Liver (tissue), 9 donors: ENCODE results near the gene AOPEP. TPM values are rescaled to one million over a fixed set of nuclear protein-coding genes. Genes with fewer than 3 reads are reported as not detected.

Source experiments
- DNase-seq: peaks from one replicate; pipeline ENCODE4 v3.0.0-alpha.2; 2017; ENCODE audit warnings: low spot score
- H3K27ac ChIP-seq, 2 donors: one replicate each; pipeline ENCODE4 v1.7.0; 2013; ENCODE audit warnings: inconsistent platforms in 2 of 2, low read length in 2 of 2, control low read depth in 1 of 2, low read depth in 1 of 2, mild to moderate bottlenecking in 1 of 2
- H3K27me3 ChIP-seq, 4 donors: one replicate each; pipeline versions ENCODE4 v1.6.1 to v1.7.0; 2013; ENCODE audit warnings: low read length in 3 of 4, inconsistent platforms in 1 of 4, mild to moderate bottlenecking in 1 of 4, moderate library complexity in 1 of 4; ENCODE audit not compliant: control insufficient read depth in 4 of 4, insufficient read depth in 4 of 4
- H3K36me3 ChIP-seq, 4 donors: one replicate each; pipeline versions ENCODE4 v1.6.1 to v1.7.0; 2013; ENCODE audit warnings: low read length in 3 of 4, mild to moderate bottlenecking in 3 of 4, low read depth in 1 of 4, moderate library complexity in 1 of 4; ENCODE audit not compliant: control insufficient read depth in 4 of 4, insufficient read depth in 3 of 4
- H3K4me1 ChIP-seq, 4 donors: one replicate each; pipeline versions ENCODE4 v1.6.1 to v1.7.0; 2013; ENCODE audit warnings: low read length in 3 of 4, mild to moderate bottlenecking in 3 of 4, moderate library complexity in 1 of 4; ENCODE audit not compliant: control insufficient read depth in 4 of 4, insufficient read depth in 4 of 4
- H3K4me3 ChIP-seq, 3 donors: one replicate each; pipeline versions ENCODE4 v1.6.1 to v1.7.0; 2013; ENCODE audit warnings: low read length in 3 of 3, control low read depth in 1 of 3, low read depth in 1 of 3, mild to moderate bottlenecking in 1 of 3
- H3K9ac ChIP-seq, 2 donors: one replicate each; pipeline ENCODE4 v1.7.0; 2013; ENCODE audit warnings: low read length in 2 of 2, mild to moderate bottlenecking in 2 of 2, moderate library complexity in 2 of 2, control low read depth in 1 of 2, low read depth in 1 of 2
- H3K9me3 ChIP-seq, 4 donors: one replicate each; pipeline versions ENCODE4 v1.6.1 to v1.7.0; 2013; ENCODE audit warnings: low read length in 3 of 4; ENCODE audit not compliant: control insufficient read depth in 4 of 4
- ATF3 ChIP-seq: IDR thresholded peaks from 2 replicates; pipeline ENCODE4 v1.6.1; 2016; ENCODE audit warnings: antibody characterized with exemption
- CTCF ChIP-seq: fragments of 150-350 bp; IDR thresholded peaks from 2 replicates; pipeline ENCODE4 v1.5.1; 2017; ENCODE audit warnings: improper control_type of control experiment, low read depth, low read length; ENCODE audit not compliant: missing input control
- EGR1 ChIP-seq, 2 donors: IDR thresholded peaks; 2 replicates each; pipeline ENCODE4 v1.6.1; 2016 to 2018; ENCODE audit warnings: antibody characterized with exemption in 2 of 2, low read depth in 2 of 2
- FOXA1 ChIP-seq: IDR thresholded peaks from 2 replicates; pipeline ENCODE4 v1.6.1; 2016; ENCODE audit warnings: antibody characterized with exemption
- FOXA2 ChIP-seq: IDR thresholded peaks from 2 replicates; pipeline ENCODE4 v1.6.1; 2016; ENCODE audit warnings: antibody characterized with exemption
- GABPA ChIP-seq, 2 donors: IDR thresholded peaks in 1 of 2; conservative IDR thresholded peaks in 1 of 2; 2 replicates each; pipeline ENCODE4 v1.6.1; 2016; ENCODE audit warnings: antibody characterized with exemption in 2 of 2, mild to moderate bottlenecking in 1 of 2, moderate library complexity in 1 of 2
- HNF4A ChIP-seq, 2 donors: conservative IDR thresholded peaks; 2 replicates each; pipeline ENCODE4 v1.6.1; 2016; ENCODE audit warnings: antibody characterized with exemption in 2 of 2, mild to moderate bottlenecking in 2 of 2
- HNF4G ChIP-seq: IDR thresholded peaks from 2 replicates; pipeline ENCODE4 v1.6.1; 2016; ENCODE audit warnings: antibody characterized with exemption
- JUND ChIP-seq, 2 donors: IDR thresholded peaks; 2 replicates each; pipeline ENCODE4 v1.6.1; 2016; ENCODE audit warnings: antibody characterized with exemption in 2 of 2
- MAX ChIP-seq: IDR thresholded peaks from 2 replicates; pipeline ENCODE4 v1.6.1; 2016; ENCODE audit warnings: antibody characterized with exemption
- NR2F2 ChIP-seq: IDR thresholded peaks from 2 replicates; pipeline ENCODE4 v1.6.1; 2016; ENCODE audit warnings: antibody characterized with exemption
- RAD21 ChIP-seq, 2 donors: IDR thresholded peaks; 2 replicates each; pipeline ENCODE4 v1.6.1; 2016; ENCODE audit warnings: antibody characterized with exemption in 2 of 2, mild to moderate bottlenecking in 2 of 2
- REST ChIP-seq: IDR thresholded peaks from 2 replicates; pipeline ENCODE4 v1.6.1; 2016; ENCODE audit warnings: antibody characterized with exemption, mild to moderate bottlenecking
- RXRA ChIP-seq, 2 donors: IDR thresholded peaks; 2 replicates each; pipeline ENCODE4 v1.6.1; 2017 to 2018; ENCODE audit warnings: antibody characterized with exemption in 2 of 2, mild to moderate bottlenecking in 1 of 2
- SP1 ChIP-seq: IDR thresholded peaks from 2 replicates; pipeline ENCODE4 v1.6.1; 2018; ENCODE audit warnings: antibody characterized with exemption, mild to moderate bottlenecking
- TAF1 ChIP-seq: conservative IDR thresholded peaks from 2 replicates; pipeline ENCODE4 v1.6.1; 2016; ENCODE audit warnings: antibody characterized with exemption, mild to moderate bottlenecking
- YY1 ChIP-seq: IDR thresholded peaks from 2 replicates; pipeline ENCODE4 v1.6.1; 2016; ENCODE audit warnings: antibody characterized with exemption, mild to moderate bottlenecking
- ZBTB33 ChIP-seq: IDR thresholded peaks from 2 replicates; pipeline ENCODE4 v1.6.1; 2016; ENCODE audit warnings: antibody characterized with exemption
- WGBS: extraction: QIAGEN DNeasy Blood & Tissue Kit; methylation state at CpG from one replicate; pipeline ENCODE4 v1.1.7; 2013; 5-methylcytosine and 5-hydroxymethylcytosine counted together
- polyA plus RNA-seq, 2 donors: library from polyadenylated mRNA; stranded (reverse) in 1 of 2; unstranded in 1 of 2; fragments of 200-250 nt in 1 of 2; fragments of >200 nt in 1 of 2; fragmentation: Nextera tagmentation in 1 of 2; extraction: Ambion mirVana in 1 of 2; gene quantifications; one replicate each; pipeline versions ENCODE4 v1.2.1 to v1.2.3, GENCODE V29; 2013 to 2015
- total RNA-seq, 2 donors: library from RNA; depleted of rRNA; stranded (reverse); fragments of >200 nt; gene quantifications; one replicate each; pipeline ENCODE4 v1.2.3, GENCODE V29; 2014
- donor health status: healthy.
- donor health status: healthy.
- donor health status: healthy.
- donor health status: healthy.
- donor health status: healthy.

AOPEP gene
- total and polyA plus RNA-seq, 4 donors, result 22.2 to 77.1 (median 34.8) TPM

GRCh38 chr9:94956731-94957130, 230.2 kb downstream of the AOPEP start:
- H3K9me3 ChIP-seq, result no peaks in the 10 kb centered on the region
- no peak for DNase-seq
- peaks cover 0 to 6% (median 1%) of the 10 kb centered on the region in 4 donors for H3K36me3 ChIP-seq
- H3K27ac ChIP-seq, result no peak overlapping the region
- H3K4me3 ChIP-seq, result no peak overlapping the region
- TF ChIP-seq HNF4A (conservative IDR thresholded peaks at IDR 0.05) (no peak), SP1 (no peak), MAX (no peak), RXRA (IDR thresholded peaks at IDR 0.05) (no peak), ATF3 (no peak), RAD21 (IDR thresholded peaks at IDR 0.05) (no peak), TAF1 (no peak), NR2F2 (no peak), REST (no peak), HNF4G (no peak), YY1 (no peak), EGR1 (IDR thresholded peaks at IDR 0.05; ENCODE audit: low read depth in 2 of 2) (no peak), FOXA1 (no peak), JUND (IDR thresholded peaks at IDR 0.05) (no peak), ZBTB33 (no peak), CTCF (no peak), GABPA (IDR thresholded peaks at IDR 0.05 in 1 of 2, conservative IDR thresholded peaks at IDR 0.05 in 1 of 2) (no peak), FOXA2 (no peak)
- 98% methylated on average over 5 of the region's 5 CpGs for WGBS
- no peaks in the 10 kb centered on the region for H3K27me3 ChIP-seq
- peaks cover 3 to 12% (median 5%) of the 10 kb centered on the region in 4 donors for H3K4me1 ChIP-seq
- H3K9ac ChIP-seq, result no peak overlapping the region
